WTC11 (cell line): ENCODE data around the gene CCDC3. TPM values are rescaled to one million over a fixed set of nuclear protein-coding genes. Genes with fewer than 3 reads are reported as not detected.

Source experiments
- ATAC-seq: fragments of 200-7000 bp; cut with Tn5 transposase; 2 replicates; pipeline ENCODE4 v1.10.0; 2021; ENCODE audit warnings: mild to moderate bottlenecking, moderate library complexity
- CTCF ChIA-PET: fragments of 300-600 bp; sonication (Branson Sonifier 250); formaldehyde crosslinking; loops from one replicate; lab custom pipeline; 2021; ENCODE audit warnings: antibody characterized with exemption; lab: Charles Lee
- POLR2A ChIA-PET: fragments of 350-600 bp; sonication (Branson Sonifier 250); formaldehyde crosslinking; loops from one replicate; lab custom pipeline; 2021; ENCODE audit warnings: antibody characterized with exemption; lab: Charles Lee
- DNase-seq: peaks from one replicate; pipeline ENCODE4 v3.0.0; 2021; ENCODE audit warnings: low spot score
- H3K27ac Mint-ChIP-seq: 2 replicates; pipeline ENCODE4 v1.8.0; 2021; ENCODE audit warnings: mixed read lengths
- H3K27me3 Mint-ChIP-seq: 2 replicates; pipeline ENCODE4 v1.8.0; 2021; ENCODE audit warnings: low read depth, mild to moderate bottlenecking, moderate library complexity, mixed read lengths
- H3K36me3 Mint-ChIP-seq: 2 replicates; pipeline ENCODE4 v1.8.0; 2021; ENCODE audit warnings: mixed read lengths
- H3K4me1 Mint-ChIP-seq: 2 replicates; pipeline ENCODE4 v1.8.0; 2022; ENCODE audit warnings: mixed read lengths
- H3K4me3 Mint-ChIP-seq: 2 replicates; pipeline ENCODE4 v1.8.0; 2021; ENCODE audit warnings: mild to moderate bottlenecking, moderate library complexity, mixed read lengths
- H3K9me3 Mint-ChIP-seq: 2 replicates; pipeline ENCODE4 v1.8.0; 2021; ENCODE audit warnings: mixed read lengths
- AR ChIP-seq: fragments of 250-450 bp; sonication (Bioruptor Pico); IDR thresholded peaks from 2 replicates; pipeline ENCODE4 v1.9.0; 2021; ENCODE audit warnings: mild to moderate bottlenecking
- ATF1 ChIP-seq: sonication (generic); formaldehyde crosslinking; IDR thresholded peaks from 2 replicates; pipeline ENCODE4 v1.8.1; 2023; ENCODE audit warnings: mild to moderate bottlenecking, moderate library complexity, missing genetic modification reagents
- ATF6 ChIP-seq: sonication (generic); formaldehyde crosslinking; IDR thresholded peaks from 2 replicates; pipeline ENCODE4 v1.8.1; 2023; ENCODE audit warnings: mild to moderate bottlenecking, missing genetic modification reagents
- CREM ChIP-seq: sonication (generic); formaldehyde crosslinking; IDR thresholded peaks from 2 replicates; pipeline ENCODE4 v1.8.1; 2022; ENCODE audit warnings: mild to moderate bottlenecking, missing genetic modification reagents, moderate library complexity
- E2F1 ChIP-seq: sonication (generic); formaldehyde crosslinking; IDR thresholded peaks from 2 replicates; pipeline ENCODE4 v1.8.0; 2022; ENCODE audit warnings: mild to moderate bottlenecking, missing genetic modification reagents
- FOXP1 ChIP-seq: sonication (generic); formaldehyde crosslinking; IDR thresholded peaks from 2 replicates; pipeline ENCODE4 v1.8.0; 2022; ENCODE audit warnings: missing genetic modification reagents, mild to moderate bottlenecking, moderate library complexity, borderline replicate concordance
- IRF2 ChIP-seq: sonication (generic); formaldehyde crosslinking; IDR thresholded peaks from 2 replicates; pipeline ENCODE4 v1.8.0; 2022; ENCODE audit warnings: low read depth, missing genetic modification reagents, borderline replicate concordance
- JUN ChIP-seq: sonication (generic); formaldehyde crosslinking; IDR thresholded peaks from 2 replicates; pipeline ENCODE4 v1.8.0; 2023; ENCODE audit warnings: mild to moderate bottlenecking, missing genetic modification reagents
- KAT7 ChIP-seq: sonication (generic); formaldehyde crosslinking; IDR thresholded peaks from 2 replicates; pipeline ENCODE4 v1.8.1; 2023; ENCODE audit warnings: missing genetic modification reagents, mild to moderate bottlenecking, borderline replicate concordance
- MLX ChIP-seq: sonication (generic); formaldehyde crosslinking; IDR thresholded peaks from 2 replicates; pipeline ENCODE4 v1.8.1; 2023; ENCODE audit warnings: mild to moderate bottlenecking, missing genetic modification reagents, moderate library complexity
- MYBL2 ChIP-seq: sonication (generic); formaldehyde crosslinking; IDR thresholded peaks from 2 replicates; pipeline ENCODE4 v1.8.1; 2023; ENCODE audit warnings: mild to moderate bottlenecking, moderate library complexity, missing genetic modification reagents
- NR2C2 ChIP-seq: sonication (generic); formaldehyde crosslinking; IDR thresholded peaks from 2 replicates; pipeline ENCODE4 v1.8.0; 2022; ENCODE audit warnings: mild to moderate bottlenecking, missing genetic modification reagents
- NR3C1 ChIP-seq: sonication (generic); formaldehyde crosslinking; conservative IDR thresholded peaks from 2 replicates; pipeline ENCODE4 v1.8.1; 2023; ENCODE audit warnings: low read depth, mild to moderate bottlenecking, missing genetic modification reagents
- RELA ChIP-seq: sonication (generic); formaldehyde crosslinking; IDR thresholded peaks from 2 replicates; pipeline ENCODE4 v1.8.1; 2022; ENCODE audit warnings: missing genetic modification reagents, mild to moderate bottlenecking, borderline replicate concordance
- SMAD3 ChIP-seq: sonication (generic); formaldehyde crosslinking; IDR thresholded peaks from 2 replicates; pipeline ENCODE4 v1.8.0; 2022; ENCODE audit warnings: missing genetic modification reagents, mild to moderate bottlenecking, borderline replicate concordance
- SOX15 ChIP-seq: fragments of 250-450 bp; sonication (Bioruptor Pico); IDR thresholded peaks from 2 replicates; pipeline ENCODE4 v1.9.0; 2021; ENCODE audit warnings: mild to moderate bottlenecking
- STAT6 ChIP-seq: sonication (generic); formaldehyde crosslinking; conservative IDR thresholded peaks from 2 replicates; pipeline ENCODE4 v1.8.1; 2023; ENCODE audit warnings: mild to moderate bottlenecking, low read depth, missing genetic modification reagents, moderate library complexity
- ZNF263 ChIP-seq: sonication (generic); formaldehyde crosslinking; IDR thresholded peaks from 2 replicates; pipeline ENCODE4 v1.8.1; 2022; ENCODE audit warnings: low read depth, mild to moderate bottlenecking, moderate library complexity, missing genetic modification reagents
- ZNF532 ChIP-seq: fragments of 250-450 bp; sonication (Bioruptor Pico); IDR thresholded peaks from 2 replicates; pipeline ENCODE4 v1.9.0; 2021; ENCODE audit warnings: mild to moderate bottlenecking, borderline replicate concordance
- total RNA-seq: library from RNA; stranded (reverse); gene quantifications from 3 replicates; pipeline ENCODE4 v1.2.3, GENCODE V29; 2021

Gene CCDC3
- total RNA-seq, 1 experiment from 2014 or later, result 3.5 TPM

GRCh38 chr10:12922117-12922900 is 79.2 kb downstream of the CCDC3 start:
- Mint-ChIP-seq H3K36me3 (no peaks in the 10 kb centered on the region), H3K4me3 (no peak overlapping the region), H3K27me3 (no peaks in the 10 kb centered on the region), H3K9me3 (peaks cover 8% of the 10 kb centered on the region), H3K27ac (no peak overlapping the region), H3K4me1 (no peaks in the 10 kb centered on the region)
- ChIA-PET POLR2A (no interaction called here), CTCF (no interaction called here)
- TF ChIP-seq SOX15, result no peak
- TF ChIP-seq ATF6, result no peak
- no peak for TF ChIP-seq CREM
- TF ChIP-seq NR3C1 (CRISPR knock-in tag), result no peak
- no peak for TF ChIP-seq STAT6 (CRISPR knock-in tag)
- TF ChIP-seq FOXP1, result no peak
- no peak for TF ChIP-seq ZNF263
- TF ChIP-seq NR2C2, result no peak
- no peak for ATAC-seq
- DNase-seq, result no peak

GRCh38 chr10:12921163-12921562 is 80.3 kb downstream of the CCDC3 start:
- TF ChIP-seq KAT7, result no peak
- no peak for TF ChIP-seq ZNF532 (CRISPR knock-in tag)
- TF ChIP-seq MYBL2, result no peak
- CTCF ChIA-PET, result interaction anchor here (1.3 kb wide), 1 partner anchor 19 kb away, joined by 5 read pairs; no protein-coding TSS in a partner anchor
- no peak overlapping the region for H3K27ac Mint-ChIP-seq
- H3K27me3 Mint-ChIP-seq, result no peaks in the 10 kb centered on the region
- H3K4me3 Mint-ChIP-seq, result no peak overlapping the region
- POLR2A ChIA-PET, result no interaction called here
- DNase-seq (no peak), ATAC-seq (no peak)
- H3K4me1 Mint-ChIP-seq, result no peaks in the 10 kb centered on the region
- H3K36me3 Mint-ChIP-seq, result no peaks in the 10 kb centered on the region
- peaks cover 3% of the 10 kb centered on the region; the same call in 1 of the 2 replicates for H3K9me3 Mint-ChIP-seq

GRCh38 chr10:12919574-12919973 is 81.9 kb downstream of the CCDC3 start:
- Mint-ChIP-seq H3K36me3 (no peaks in the 10 kb centered on the region), H3K27me3 (no peaks in the 10 kb centered on the region), H3K4me3 (no peak overlapping the region), H3K27ac (no peak overlapping the region), H3K4me1 (no peaks in the 10 kb centered on the region), H3K9me3 (0 out of 2 replicates have a peak, but pooled peaks cover 3% of the 10 kb centered on the region)
- ChIA-PET CTCF (no interaction called here), POLR2A (no interaction called here)
- DNase-seq, result no peak
- no peak for ATAC-seq
- TF ChIP-seq JUN (CRISPR knock-in tag) (no peak), MLX (CRISPR knock-in tag) (no peak), E2F1 (CRISPR knock-in tag) (no peak), RELA (CRISPR knock-in tag) (no peak), ATF1 (CRISPR knock-in tag) (no peak), AR (CRISPR knock-in tag) (no peak), IRF2 (CRISPR knock-in tag) (no peak), SMAD3 (CRISPR knock-in tag) (no peak)
